WTC11 (cell line): ENCODE results near the gene ZRANB1.

ENCODE experiments used
- CTCF ChIP-seq: fragments of 200-600 bp; IDR thresholded peaks from 2 replicates; pipeline ENCODE4 v1.8.0; 2022; ENCODE audit warnings: antibody characterized with exemption
- IRF1 ChIP-seq: sonication (generic); formaldehyde crosslinking; IDR thresholded peaks from 2 replicates; pipeline ENCODE4 v1.8.0; 2023; ENCODE audit warnings: missing genetic modification reagents

GRCh38 chr10:124906551-124907001, 35.3 kb upstream of the ZRANB1 start:
- TF ChIP-seq IRF1 (CRISPR knock-in tag) (no peak), CTCF (no peak)
